PFSK-1 (cell line): Measurements from ENCODE around the gene IGSF8.

Experiments
- FOXP2 ChIP-seq: optimal IDR thresholded peaks from 2 replicates; pipeline ENCODE3; 2011; ENCODE audit warnings: borderline replicate concordance, control low read depth, inconsistent platforms; ENCODE audit not compliant: insufficient read depth; ENCODE audit errors: extremely low read length, extremely low read depth
- POLR2AphosphoS5 ChIP-seq: IDR thresholded peaks from 2 replicates; pipeline ENCODE4 v1.6.1; 2012; ENCODE audit warnings: low read depth, mild to moderate bottlenecking, control low read depth, low read length, moderate library complexity
- SIN3A ChIP-seq: IDR thresholded peaks from 2 replicates; pipeline ENCODE4 v1.6.1; 2012; ENCODE audit warnings: mild to moderate bottlenecking, low read length, moderate library complexity, borderline replicate concordance; ENCODE audit not compliant: insufficient read depth
- TAF1 ChIP-seq: IDR thresholded peaks from 2 replicates; pipeline ENCODE4 v1.6.1; 2012; ENCODE audit warnings: low read length, control low read depth, borderline replicate concordance; ENCODE audit not compliant: insufficient read depth
- TF ChIP-seq, protein P1 (sequence below), 2 experiments: IDR thresholded peaks; 2 replicates each; pipeline versions ENCODE4 v1.6.1 to v1.8.0; 2011 to 2012; ENCODE audit warnings: low read depth in 2 of 2, low read length in 2 of 2, control low read depth in 1 of 2, inconsistent platforms in 1 of 2, mild to moderate bottlenecking in 1 of 2, moderate library complexity in 1 of 2; ENCODE audit not compliant: insufficient read depth in 1 of 2

IGSF8 gene

DNA sequence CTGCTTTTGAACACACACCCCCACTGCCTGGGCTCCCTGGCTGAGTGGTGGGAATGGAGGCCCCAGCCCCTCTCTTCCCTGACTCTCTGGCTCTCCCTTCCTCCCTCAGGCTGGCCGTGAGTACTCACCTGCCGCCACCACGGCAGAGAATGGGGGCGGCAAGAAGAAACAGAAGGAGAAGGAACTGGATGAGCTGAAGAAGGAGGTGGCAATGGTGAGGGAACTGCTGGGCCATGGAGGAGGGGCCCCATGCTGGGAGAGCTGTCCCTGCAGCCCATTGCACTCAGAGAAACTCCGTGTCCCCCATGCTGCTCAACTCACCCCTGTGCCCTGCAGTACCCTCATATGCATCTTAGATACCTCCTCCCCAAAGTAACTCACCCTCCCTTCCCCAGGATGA is 22.4 kb upstream of the IGSF8 start:
- TF ChIP-seq POLR2AphosphoS5 (no peak), TAF1 (no peak), FOXP2 (no peak), SIN3A (no peak)
- TF ChIP-seq, protein P1, sequence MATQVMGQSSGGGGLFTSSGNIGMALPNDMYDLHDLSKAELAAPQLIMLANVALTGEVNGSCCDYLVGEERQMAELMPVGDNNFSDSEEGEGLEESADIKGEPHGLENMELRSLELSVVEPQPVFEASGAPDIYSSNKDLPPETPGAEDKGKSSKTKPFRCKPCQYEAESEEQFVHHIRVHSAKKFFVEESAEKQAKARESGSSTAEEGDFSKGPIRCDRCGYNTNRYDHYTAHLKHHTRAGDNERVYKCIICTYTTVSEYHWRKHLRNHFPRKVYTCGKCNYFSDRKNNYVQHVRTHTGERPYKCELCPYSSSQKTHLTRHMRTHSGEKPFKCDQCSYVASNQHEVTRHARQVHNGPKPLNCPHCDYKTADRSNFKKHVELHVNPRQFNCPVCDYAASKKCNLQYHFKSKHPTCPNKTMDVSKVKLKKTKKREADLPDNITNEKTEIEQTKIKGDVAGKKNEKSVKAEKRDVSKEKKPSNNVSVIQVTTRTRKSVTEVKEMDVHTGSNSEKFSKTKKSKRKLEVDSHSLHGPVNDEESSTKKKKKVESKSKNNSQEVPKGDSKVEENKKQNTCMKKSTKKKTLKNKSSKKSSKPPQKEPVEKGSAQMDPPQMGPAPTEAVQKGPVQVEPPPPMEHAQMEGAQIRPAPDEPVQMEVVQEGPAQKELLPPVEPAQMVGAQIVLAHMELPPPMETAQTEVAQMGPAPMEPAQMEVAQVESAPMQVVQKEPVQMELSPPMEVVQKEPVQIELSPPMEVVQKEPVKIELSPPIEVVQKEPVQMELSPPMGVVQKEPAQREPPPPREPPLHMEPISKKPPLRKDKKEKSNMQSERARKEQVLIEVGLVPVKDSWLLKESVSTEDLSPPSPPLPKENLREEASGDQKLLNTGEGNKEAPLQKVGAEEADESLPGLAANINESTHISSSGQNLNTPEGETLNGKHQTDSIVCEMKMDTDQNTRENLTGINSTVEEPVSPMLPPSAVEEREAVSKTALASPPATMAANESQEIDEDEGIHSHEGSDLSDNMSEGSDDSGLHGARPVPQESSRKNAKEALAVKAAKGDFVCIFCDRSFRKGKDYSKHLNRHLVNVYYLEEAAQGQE (IDR thresholded peaks at IDR 0.05; ENCODE audit: insufficient read depth in 1 of 2, low read depth in 2 of 2, low read length in 2 of 2), result no peak

DNA sequence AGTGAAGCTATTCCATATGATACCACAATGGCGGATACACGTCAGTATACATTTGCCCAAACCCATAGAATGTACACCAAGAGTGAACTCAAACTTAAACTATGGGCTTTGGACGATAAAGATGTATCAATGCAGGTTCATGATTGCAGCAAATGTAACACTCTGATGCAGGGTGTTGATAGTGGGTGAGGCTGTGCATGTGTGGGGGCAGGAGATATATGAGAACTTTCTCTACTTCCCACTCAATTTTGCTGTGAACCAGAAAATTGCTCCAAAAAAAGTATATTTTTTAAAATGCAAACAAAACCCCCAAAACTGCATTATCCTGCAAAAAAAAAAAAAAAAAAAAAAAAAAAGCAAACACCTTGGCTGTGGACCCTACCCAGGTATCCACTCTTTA is 20.5 kb upstream of the IGSF8 start:
- TF ChIP-seq POLR2AphosphoS5 (no peak), FOXP2 (no peak), TAF1 (no peak)

DNA sequence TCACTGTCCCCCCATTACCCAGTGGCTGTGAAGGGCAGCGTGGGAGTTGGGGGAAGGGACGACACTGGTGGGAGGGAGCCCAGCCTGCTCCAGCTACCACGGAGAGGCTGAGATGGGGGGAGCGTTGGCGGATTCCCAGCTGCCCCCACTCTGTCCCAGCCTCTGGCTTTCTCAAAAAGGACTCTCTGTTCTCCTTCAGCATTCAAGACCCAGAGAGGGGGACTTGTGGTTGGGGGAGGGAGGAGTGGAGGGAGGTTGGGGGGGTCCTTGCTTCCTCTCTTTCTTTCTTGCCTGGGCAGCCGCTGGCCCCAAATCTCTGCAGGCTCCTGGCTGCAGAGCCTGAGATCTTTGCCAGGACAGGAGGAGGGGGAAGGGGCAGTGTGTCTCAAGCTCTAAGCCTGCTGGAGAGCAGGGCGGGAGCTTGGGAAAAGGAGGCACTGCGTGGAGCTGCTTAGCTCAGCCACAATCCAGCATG is 19.3 kb upstream of the IGSF8 start:
- TF ChIP-seq TAF1 (no peak), FOXP2 (no peak), SIN3A (no peak), POLR2AphosphoS5 (no peak)
- TF ChIP-seq, protein P1 (IDR thresholded peaks at IDR 0.05; ENCODE audit: insufficient read depth in 1 of 2, low read depth in 2 of 2, low read length in 2 of 2), result no peak

DNA sequence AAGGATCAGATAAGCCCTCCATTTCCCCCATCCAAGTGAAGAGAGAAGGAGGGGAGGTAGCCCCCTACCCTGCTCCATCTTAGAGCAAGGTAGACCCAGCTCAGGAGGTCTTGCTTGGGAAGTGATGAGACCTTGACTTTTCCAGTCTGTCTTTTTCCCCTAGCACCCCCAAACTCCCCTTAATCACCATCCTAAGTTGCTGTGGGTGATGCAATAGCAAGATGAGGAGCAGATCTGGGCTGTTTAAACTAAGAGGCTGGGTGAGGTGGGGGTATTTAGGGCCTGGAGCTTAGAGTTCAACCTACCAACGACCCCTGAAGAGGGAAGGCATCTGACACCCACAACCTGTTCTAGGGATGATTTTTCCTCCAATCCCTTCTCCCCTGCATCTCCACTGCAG is 18.9 kb upstream of the IGSF8 start:
- TF ChIP-seq FOXP2 (no peak), SIN3A (no peak), TAF1 (no peak), POLR2AphosphoS5 (no peak)
- TF ChIP-seq, protein P1 (IDR thresholded peaks at IDR 0.05; ENCODE audit: insufficient read depth in 1 of 2, low read depth in 2 of 2, low read length in 2 of 2), result no peak

DNA sequence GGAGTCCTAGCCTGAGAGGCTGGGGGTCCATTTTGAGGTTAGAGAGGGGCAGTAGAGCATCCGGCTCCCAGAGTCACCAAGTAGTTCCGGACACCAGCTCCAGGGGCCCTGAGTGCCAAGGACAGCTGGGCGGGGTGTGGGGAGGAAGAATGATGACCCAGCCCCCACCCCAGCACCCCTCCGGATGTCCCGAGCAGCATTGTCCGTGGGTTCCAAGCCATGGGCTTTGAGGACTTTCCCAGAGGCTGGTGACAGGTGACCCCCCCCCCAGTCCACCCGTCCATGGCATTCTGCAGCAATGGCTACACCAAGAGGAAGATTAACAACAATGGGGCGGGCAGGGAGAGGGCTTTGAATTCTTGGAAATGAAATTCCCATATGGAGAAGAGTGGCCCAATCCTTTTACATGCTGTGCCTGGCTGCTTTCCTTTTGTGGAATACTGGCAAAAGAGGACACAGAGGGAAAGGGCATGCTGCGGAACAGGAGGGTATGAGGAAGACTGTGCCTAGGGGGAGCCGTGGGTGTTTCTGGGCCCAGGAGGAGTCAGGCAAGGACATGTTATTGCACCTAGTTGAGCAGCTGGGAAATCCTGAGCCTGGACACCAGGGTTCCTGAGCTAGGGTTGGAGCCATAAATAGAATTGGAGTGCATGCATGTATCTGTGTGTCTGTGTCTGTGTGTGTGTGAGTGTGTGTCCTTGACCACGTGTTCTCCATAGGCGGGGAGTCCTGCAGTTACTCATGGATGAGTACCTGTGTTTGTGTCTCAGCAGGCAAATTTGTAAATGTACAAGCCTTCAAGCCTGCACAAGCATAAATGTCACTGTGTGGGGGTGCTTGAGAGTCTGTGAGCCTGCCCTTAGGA is 18.1 kb upstream of the IGSF8 start:
- TF ChIP-seq, protein P1 (IDR thresholded peaks at IDR 0.05; ENCODE audit: insufficient read depth in 1 of 2, low read depth in 2 of 2, low read length in 2 of 2), result no peak
- TF ChIP-seq SIN3A (no peak), POLR2AphosphoS5 (no peak), FOXP2 (no peak), TAF1 (no peak)
